Renal cortex interstitium (tissue), 11 donors: Measurements from ENCODE around the gene MACROD2. TPM values are rescaled to one million over a fixed set of nuclear protein-coding genes. Genes with fewer than 3 reads are reported as not detected.
A peak's percentile ranks its signal among the peaks of the same experiment; 100 is the strongest.
"Not testable (repeated sequence)": the region's sequence is repeated elsewhere in the genome, so short reads cannot be mapped to it uniquely, and the experiment has no call there.

Source experiments
- DNase-seq, 11 donors: peaks; one replicate each; pipeline ENCODE4 v3.0.0-alpha.2; 2013; ENCODE audit warnings: low read depth in 9 of 11, low spot score in 4 of 11; ENCODE audit errors: extremely low read depth in 1 of 11
- polyA plus RNA-seq, 3 donors: library from polyadenylated mRNA; unstranded; fragments of 120-200 nt; gene quantifications; one replicate each; pipeline ENCODE4 v1.2.1, GENCODE V29; 2013; ENCODE audit not compliant: insufficient read length in 3 of 3

MACROD2 gene
- polyA plus RNA-seq, 3 donors = 12.2 to 14.6 (median 14.0) TPM

GRCh38 chr20:14413835-14414234 is 418.5 kb downstream of the MACROD2 start:
- no peak for DNase-seq

DNA sequence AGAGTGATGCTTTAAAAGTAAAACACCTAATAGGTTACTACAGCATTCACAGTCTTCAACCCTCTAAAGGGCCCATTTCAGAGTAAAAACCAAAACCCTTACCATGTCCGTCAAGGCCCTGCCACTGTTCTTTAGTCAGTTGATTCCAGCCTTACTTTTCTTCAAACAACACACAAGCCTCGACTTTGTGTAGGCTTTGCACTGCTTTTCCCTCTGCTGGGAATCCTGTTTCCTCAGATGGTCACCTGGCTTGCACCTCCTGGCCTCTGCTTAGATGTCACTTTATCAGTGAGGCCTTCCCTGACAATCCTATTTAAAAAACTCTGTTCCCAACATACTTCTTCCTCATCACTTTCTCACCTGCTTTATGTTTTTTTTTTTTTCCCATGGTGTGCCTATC is 419.2 kb downstream of the MACROD2 start:
- no peak for DNase-seq

DNA sequence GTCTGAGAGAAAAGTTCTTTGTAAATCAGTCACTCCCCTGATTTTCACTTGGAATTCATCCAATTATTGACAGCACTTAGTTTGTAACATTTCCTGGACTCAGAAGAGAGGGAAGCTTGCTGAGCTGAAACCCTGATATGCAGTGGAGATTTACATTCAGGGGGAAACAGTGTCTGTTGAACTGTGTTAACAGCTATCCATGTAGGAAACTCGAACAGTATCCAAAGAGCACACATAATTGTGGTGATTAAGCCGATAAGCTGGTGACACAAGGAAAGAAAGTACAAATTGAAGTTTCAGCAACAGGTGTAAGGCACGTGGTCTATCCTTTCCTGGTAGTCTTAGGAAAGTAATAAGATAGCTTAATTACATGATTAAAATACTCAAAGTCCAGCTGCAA is 420.2 kb downstream of the MACROD2 start:
- peak in 2 of 11 donors; percentile 7 to 12 for DNase-seq

GRCh38 chr20:14418376-14418775 is 423.1 kb downstream of the MACROD2 start:
- DNase-seq = no peak

GRCh38 chr20:14422892-14423291 is 427.6 kb downstream of the MACROD2 start:
- DNase-seq = no peak

DNA sequence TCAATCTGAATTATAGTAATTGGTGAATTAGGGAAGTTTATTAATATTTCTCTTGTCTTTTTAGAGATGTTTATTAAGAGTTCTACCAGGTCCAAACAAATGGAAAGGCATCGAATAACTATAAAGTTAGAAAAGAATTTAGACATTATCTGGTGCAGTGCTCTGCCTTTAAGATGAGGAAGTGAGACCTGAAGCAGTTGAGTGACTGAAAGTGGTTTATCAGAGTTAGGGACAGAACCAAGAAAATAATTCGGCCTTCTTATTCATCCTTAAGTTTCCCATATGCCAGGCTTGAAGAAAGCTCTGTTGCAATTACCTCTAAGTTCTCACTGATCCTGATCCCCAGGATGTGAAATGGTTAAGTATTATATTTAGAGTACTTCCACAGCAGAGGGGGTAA is 436.3 kb downstream of the MACROD2 start:
- no peak for DNase-seq

- no peak for DNase-seq
These were observed 436.8 kb downstream of the MACROD2 start for GRCh38 chr20:14432085-14432484.

DNA sequence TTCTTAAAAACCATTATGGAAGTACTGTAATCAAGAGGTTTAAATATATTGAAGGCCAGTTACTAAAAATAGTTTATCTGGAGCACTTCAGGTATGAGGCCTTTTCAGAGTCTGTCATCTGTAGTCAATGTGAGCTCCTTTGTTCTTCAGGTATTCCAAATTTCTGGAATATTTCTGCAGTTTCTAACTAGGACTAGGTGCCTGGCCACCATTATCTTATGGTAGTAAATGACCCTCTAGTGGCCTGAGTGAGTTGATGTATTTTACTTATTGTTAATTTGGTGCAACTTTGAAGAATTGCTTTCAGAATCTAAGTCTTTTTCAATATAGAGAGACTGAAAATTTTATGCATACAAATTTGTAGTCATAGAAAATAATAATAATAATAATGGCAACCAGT is 437.3 kb downstream of the MACROD2 start:
- no peak for DNase-seq

DNA sequence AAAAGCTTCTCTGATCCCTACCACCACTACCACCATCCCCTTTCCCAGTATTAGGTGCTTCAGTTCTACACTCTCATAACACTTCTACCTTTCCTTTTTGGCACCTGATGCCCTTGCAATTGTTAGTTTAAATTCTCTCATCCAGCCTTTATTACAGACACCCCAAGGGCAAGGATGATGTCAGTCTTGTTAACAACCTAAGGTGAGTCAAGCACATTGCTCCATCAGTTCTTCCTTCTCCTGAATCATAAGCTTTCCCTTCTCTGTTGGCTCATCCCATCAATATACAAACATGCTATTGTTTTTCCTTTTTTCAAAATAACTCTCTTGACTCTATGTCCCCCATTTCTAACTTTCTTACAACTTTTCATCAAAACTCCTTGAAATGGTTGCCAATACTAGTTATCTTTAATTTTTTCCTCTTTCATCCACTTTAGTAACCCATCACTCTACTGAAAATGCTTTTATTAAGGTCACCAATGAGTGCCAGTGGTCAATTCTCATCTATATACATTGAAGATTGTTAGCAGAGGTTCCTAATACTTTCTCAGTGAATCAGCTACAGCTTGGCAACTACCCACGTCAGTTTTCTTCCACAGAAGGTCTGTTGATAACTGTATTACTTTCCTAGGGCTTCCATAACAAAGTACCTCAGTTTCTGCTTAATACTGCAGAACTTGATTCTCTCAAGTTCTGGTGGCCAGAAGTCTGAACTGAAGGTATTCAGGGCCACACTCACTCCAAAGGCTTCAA is 439.2 kb downstream of the MACROD2 start:
- DNase-seq = no peak

- DNase-seq = no peak
These were observed 445.9 kb downstream of the MACROD2 start for GRCh38 chr20:14441201-14441600.

- DNase-seq = no peak
These were observed 448.8 kb downstream of the MACROD2 start for GRCh38 chr20:14444106-14444505.

DNA sequence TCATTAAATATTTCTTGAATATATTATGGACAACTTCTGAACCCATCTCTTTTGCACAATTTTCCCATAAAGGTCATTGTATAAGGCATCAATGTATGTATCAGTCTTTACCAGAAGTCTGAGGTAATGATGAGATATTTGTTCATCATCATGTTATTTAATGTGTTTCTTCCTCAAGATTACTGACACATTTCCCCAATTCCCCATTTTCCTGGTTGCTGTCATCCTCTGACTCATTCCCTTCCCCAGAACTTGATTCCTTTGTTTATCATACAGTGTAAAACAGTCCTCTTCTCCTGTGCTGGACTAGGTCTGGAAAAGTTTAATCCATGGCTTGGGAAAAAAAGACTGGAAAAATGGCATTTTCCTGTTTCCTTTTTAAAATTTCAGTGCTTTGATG is 450.0 kb downstream of the MACROD2 start:
- no peak for DNase-seq

DNA sequence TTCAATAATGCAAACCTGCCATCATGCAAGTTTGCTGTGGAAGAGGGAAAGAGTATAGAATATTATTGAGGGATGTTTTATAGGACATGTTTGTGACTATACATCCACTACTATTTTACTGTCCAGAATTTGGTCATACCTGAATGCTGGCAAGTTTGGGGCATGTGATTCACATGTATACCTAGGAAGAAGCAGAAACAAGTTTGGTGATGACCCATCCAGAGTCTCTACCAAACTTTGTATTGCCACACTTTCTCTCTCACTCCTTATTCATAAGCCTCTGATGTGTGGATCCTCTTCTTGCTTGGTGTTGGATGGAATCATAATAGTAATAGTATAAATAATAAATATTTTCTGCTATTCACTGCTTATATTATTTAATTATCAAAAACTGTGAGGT is 450.6 kb downstream of the MACROD2 start:
- DNase-seq = no peak

GRCh38 chr20:14446446-14446845 is 451.1 kb downstream of the MACROD2 start:
- no peak for DNase-seq

GRCh38 chr20:14449323-14449722 is 454.0 kb downstream of the MACROD2 start:
- DNase-seq = no peak

- DNase-seq = no peak
These were observed 454.9 kb downstream of the MACROD2 start for GRCh38 chr20:14450256-14450655.

- no peak for DNase-seq
These were observed 456.1 kb downstream of the MACROD2 start for GRCh38 chr20:14451458-14451857.

GRCh38 chr20:14453259-14453658 is 457.9 kb downstream of the MACROD2 start:
- DNase-seq = no peak

DNA sequence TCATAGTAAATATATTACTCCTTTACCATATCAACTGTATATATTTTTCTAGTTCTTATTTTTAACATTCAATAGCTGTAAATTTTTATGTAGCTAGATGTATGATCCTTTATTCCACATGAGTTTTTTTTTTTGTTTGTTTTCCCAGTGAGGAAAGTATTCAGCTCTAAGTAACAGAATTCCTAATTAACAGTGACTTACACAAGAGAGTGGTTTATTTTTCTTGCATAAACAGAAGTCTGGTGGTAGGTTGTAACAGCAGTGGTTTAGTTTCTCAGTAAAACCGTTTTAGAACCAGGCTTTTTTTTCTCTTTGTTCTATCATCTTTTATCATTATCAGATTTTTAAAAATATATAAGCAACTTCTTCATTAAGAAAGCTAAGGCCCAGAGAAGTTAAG is 459.0 kb downstream of the MACROD2 start:
- DNase-seq = no peak

- DNase-seq = not testable (repeated sequence)
These were observed 471.9 kb downstream of the MACROD2 start for GRCh38 chr20:14467104-14467827.
